ENCODE measurements around the gene PLCXD3. TPM values are rescaled to one million over a fixed set of nuclear protein-coding genes. Genes with fewer than 3 reads are reported as not detected.
A peak's percentile ranks its signal among the peaks of the same experiment; 100 is the strongest.
"Not testable (repeated sequence)": the region's sequence is repeated elsewhere in the genome, so short reads cannot be mapped to it uniquely, and the experiment has no call there.

Gene PLCXD3
- total RNA-seq, 1 experiment from 2014 or later: 0.11 TPM

GRCh38 chr5:41507501-41507900 is 2.9 kb downstream of the PLCXD3 start:
- Histone ChIP-seq H3K9me3 (ENCODE audit: insufficient read depth, low read depth) (no peaks in the 10 kb centered on the region), H3K4me3 (no peak overlapping the region; the same call in 1 of the 2 replicates), H3K4me1 (replicated peaks; ENCODE audit: insufficient read depth) (peaks cover 22% of the 10 kb centered on the region), H3K9me2 (ENCODE audit: insufficient read depth) (no peaks in the 10 kb centered on the region), H4K20me1 (ENCODE audit: insufficient read depth) (no peaks in the 10 kb centered on the region), H3F3A (ENCODE audit: insufficient read depth, low read depth) (peaks cover 16% of the 10 kb centered on the region; the same call in 1 of the 2 replicates), H2AFZ (no peak overlapping the region), H3K79me2 (ENCODE audit: low read depth) (no peaks in the 10 kb centered on the region), H3K36me3 (ENCODE audit: low read depth) (no peaks in the 10 kb centered on the region), H3K27me3 (ENCODE audit: insufficient read depth, low read depth) (no peaks in the 10 kb centered on the region), H3K4me2 (peak overlapping the region; percentile 36), H3K27ac (peak overlapping the region; percentile 83)
- ChIA-PET CTCF (no interaction called here), POLR2A (ENCODE audit: unreplicated experiment) (no interaction called here)
- intact Hi-C loops (cut with micrococcal nuclease; ENCODE audit: unreplicated experiment): no loop called here
- no TSS peak for BruUV-seq (replicated peaks)
- no peak for TF ChIP-seq CTCF (conservative IDR thresholded peaks at IDR 0.05)
- no peak for TF ChIP-seq EZH2 (IDR thresholded peaks at IDR 0.05; ENCODE audit: low read depth)
- DNase-seq: no peak

GRCh38 chr5:41503860-41504259 is 6.5 kb downstream of the PLCXD3 start:
- Histone ChIP-seq H3K4me1 (replicated peaks; ENCODE audit: insufficient read depth) (peaks cover 20% of the 10 kb centered on the region), H3K4me2 (no peak overlapping the region), H3K9me3 (ENCODE audit: insufficient read depth, low read depth) (no peaks in the 10 kb centered on the region), H3K4me3 (no peak overlapping the region), H3F3A (ENCODE audit: insufficient read depth, low read depth) (peaks cover 14% of the 10 kb centered on the region; the same call in 1 of the 2 replicates), H3K27ac (no peak overlapping the region), H2AFZ (no peak overlapping the region), H3K9me2 (ENCODE audit: insufficient read depth) (no peaks in the 10 kb centered on the region; the same call in 1 of the 2 replicates), H4K20me1 (ENCODE audit: insufficient read depth) (no peaks in the 10 kb centered on the region), H3K36me3 (ENCODE audit: low read depth) (no peaks in the 10 kb centered on the region), H3K27me3 (ENCODE audit: insufficient read depth, low read depth) (no peaks in the 10 kb centered on the region), H3K79me2 (ENCODE audit: low read depth) (no peaks in the 10 kb centered on the region)
- no peak for DNase-seq
- TF ChIP-seq EZH2 (IDR thresholded peaks at IDR 0.05; ENCODE audit: low read depth) (no peak), CTCF (conservative IDR thresholded peaks at IDR 0.05) (no peak)
- ChIA-PET POLR2A (ENCODE audit: unreplicated experiment) (no interaction called here), CTCF (no interaction called here)
- intact Hi-C loops (cut with micrococcal nuclease; ENCODE audit: unreplicated experiment): no loop called here
- BruUV-seq (replicated peaks): no TSS peak

- H3F3A ChIP-seq (ENCODE audit: insufficient read depth, low read depth): peaks cover 9% of the 10 kb centered on the region; the same call in 1 of the 2 replicates
- no peak for DNase-seq
- intact Hi-C loops (cut with micrococcal nuclease; ENCODE audit: unreplicated experiment): no loop called here
- H3K79me2 ChIP-seq (ENCODE audit: low read depth): no peaks in the 10 kb centered on the region
- ChIA-PET POLR2A (ENCODE audit: unreplicated experiment) (no interaction called here), CTCF (no interaction called here)
- H4K20me1 ChIP-seq (ENCODE audit: insufficient read depth): no peaks in the 10 kb centered on the region
- H3K4me1 ChIP-seq (replicated peaks; ENCODE audit: insufficient read depth): peaks cover 15% of the 10 kb centered on the region
- H3K4me3 ChIP-seq: no peak overlapping the region
- H3K9me2 ChIP-seq (ENCODE audit: insufficient read depth): no peaks in the 10 kb centered on the region; the same call in 1 of the 2 replicates
- no peak overlapping the region for H3K4me2 ChIP-seq
- no peaks in the 10 kb centered on the region for H3K9me3 ChIP-seq (ENCODE audit: insufficient read depth, low read depth)
- TF ChIP-seq EZH2 (IDR thresholded peaks at IDR 0.05; ENCODE audit: low read depth) (no peak), CTCF (conservative IDR thresholded peaks at IDR 0.05) (no peak)
- H3K36me3 ChIP-seq (ENCODE audit: low read depth): no peaks in the 10 kb centered on the region
- BruUV-seq (replicated peaks): no TSS peak
- H2AFZ ChIP-seq: no peak overlapping the region
- H3K27ac ChIP-seq: no peak overlapping the region
- no peaks in the 10 kb centered on the region for H3K27me3 ChIP-seq (ENCODE audit: insufficient read depth, low read depth)
Observed at GRCh38 chr5:41503310-41503709, 7.1 kb downstream of the PLCXD3 start.

- H3K36me3 ChIP-seq (ENCODE audit: low read depth); H3K9me2 ChIP-seq (ENCODE audit: insufficient read depth); intact Hi-C loops (cut with micrococcal nuclease; ENCODE audit: unreplicated experiment); H3K4me3 ChIP-seq; H3K4me2 ChIP-seq; H3K27ac ChIP-seq; H3K27me3 ChIP-seq (ENCODE audit: insufficient read depth, low read depth); H2AFZ ChIP-seq; BruUV-seq (replicated peaks); H3F3A ChIP-seq (ENCODE audit: insufficient read depth, low read depth); DNase-seq; H3K4me1 ChIP-seq (replicated peaks; ENCODE audit: insufficient read depth); H3K79me2 ChIP-seq (ENCODE audit: low read depth); H4K20me1 ChIP-seq (ENCODE audit: insufficient read depth); H3K9me3 ChIP-seq (ENCODE audit: insufficient read depth, low read depth); POLR2A ChIA-PET (ENCODE audit: unreplicated experiment): not testable (repeated sequence)
- CTCF ChIA-PET: interaction anchor here (0.6 kb wide), 1 partner anchor 599 kb away, joined by 12 read pairs; no protein-coding TSS in a partner anchor
Observed at GRCh38 chr5:41493490-41494126, 16.8 kb downstream of the PLCXD3 start.

Data from PC-9 (cell line).